Nephron progenitor cell (in vitro differentiated cells): ENCODE data around the gene SLC35F1.

Experiments
- DNase-seq: peaks from one replicate; pipeline ENCODE4 v3.0.0; 2021
- H3K27ac Mint-ChIP-seq: 2 replicates; pipeline ENCODE4 v1.8.0; 2021; ENCODE audit warnings: mild to moderate bottlenecking, moderate library complexity, mixed read lengths
- H3K27me3 Mint-ChIP-seq: 2 replicates; pipeline ENCODE4 v1.8.0; 2021; ENCODE audit warnings: mild to moderate bottlenecking, low read depth, mixed read lengths; ENCODE audit not compliant: poor library complexity
- H3K36me3 Mint-ChIP-seq: 2 replicates; pipeline ENCODE4 v1.8.0; 2021; ENCODE audit warnings: low read depth, mixed read lengths
- H3K4me1 Mint-ChIP-seq: 2 replicates; pipeline ENCODE4 v1.8.0; 2021; ENCODE audit warnings: mixed read lengths
- H3K4me3 Mint-ChIP-seq: 2 replicates; pipeline ENCODE4 v1.8.0; 2021; ENCODE audit warnings: mild to moderate bottlenecking, moderate library complexity, mixed read lengths
- H3K9me3 Mint-ChIP-seq: 2 replicates; pipeline ENCODE4 v1.8.0; 2021; ENCODE audit warnings: mild to moderate bottlenecking, moderate library complexity, mixed read lengths
- TF ChIP-seq, protein P1 (sequence below): fragments of 200-600 bp; sonication (generic); IDR thresholded peaks from 2 replicates; pipeline ENCODE4 v1.5.0; 2021; ENCODE audit warnings: antibody characterized with exemption

SLC35F1 gene

DNA sequence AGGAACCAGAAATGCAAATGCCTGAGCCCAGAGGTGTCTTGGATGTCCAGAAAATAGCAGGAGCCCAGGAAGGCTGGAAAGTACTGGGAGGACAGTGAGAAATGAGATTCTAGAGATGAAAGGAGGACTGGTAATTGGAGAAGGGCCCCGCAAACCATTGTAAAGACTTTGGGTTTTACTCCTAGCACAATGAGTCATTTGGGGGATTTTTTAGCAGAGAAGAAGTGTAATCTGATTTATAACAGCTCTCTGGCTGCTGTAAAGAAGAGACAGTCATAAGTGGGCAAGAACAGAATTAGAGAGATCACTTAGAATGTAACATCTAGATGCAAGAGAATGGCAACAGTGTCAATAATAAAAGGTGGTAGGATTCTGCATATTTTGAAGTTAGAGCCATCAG, 40.2 kb downstream of the SLC35F1 start:
- Mint-ChIP-seq H3K27me3 (no peaks in the 10 kb centered on the region), H3K4me1 (peaks cover 12% of the 10 kb centered on the region), H3K4me3 (no peak overlapping the region), H3K9me3 (no peaks in the 10 kb centered on the region), H3K27ac (no peak overlapping the region), H3K36me3 (no peaks in the 10 kb centered on the region)
- no peak for DNase-seq
- TF ChIP-seq, protein P1, sequence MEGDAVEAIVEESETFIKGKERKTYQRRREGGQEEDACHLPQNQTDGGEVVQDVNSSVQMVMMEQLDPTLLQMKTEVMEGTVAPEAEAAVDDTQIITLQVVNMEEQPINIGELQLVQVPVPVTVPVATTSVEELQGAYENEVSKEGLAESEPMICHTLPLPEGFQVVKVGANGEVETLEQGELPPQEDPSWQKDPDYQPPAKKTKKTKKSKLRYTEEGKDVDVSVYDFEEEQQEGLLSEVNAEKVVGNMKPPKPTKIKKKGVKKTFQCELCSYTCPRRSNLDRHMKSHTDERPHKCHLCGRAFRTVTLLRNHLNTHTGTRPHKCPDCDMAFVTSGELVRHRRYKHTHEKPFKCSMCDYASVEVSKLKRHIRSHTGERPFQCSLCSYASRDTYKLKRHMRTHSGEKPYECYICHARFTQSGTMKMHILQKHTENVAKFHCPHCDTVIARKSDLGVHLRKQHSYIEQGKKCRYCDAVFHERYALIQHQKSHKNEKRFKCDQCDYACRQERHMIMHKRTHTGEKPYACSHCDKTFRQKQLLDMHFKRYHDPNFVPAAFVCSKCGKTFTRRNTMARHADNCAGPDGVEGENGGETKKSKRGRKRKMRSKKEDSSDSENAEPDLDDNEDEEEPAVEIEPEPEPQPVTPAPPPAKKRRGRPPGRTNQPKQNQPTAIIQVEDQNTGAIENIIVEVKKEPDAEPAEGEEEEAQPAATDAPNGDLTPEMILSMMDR = no peak

DNA sequence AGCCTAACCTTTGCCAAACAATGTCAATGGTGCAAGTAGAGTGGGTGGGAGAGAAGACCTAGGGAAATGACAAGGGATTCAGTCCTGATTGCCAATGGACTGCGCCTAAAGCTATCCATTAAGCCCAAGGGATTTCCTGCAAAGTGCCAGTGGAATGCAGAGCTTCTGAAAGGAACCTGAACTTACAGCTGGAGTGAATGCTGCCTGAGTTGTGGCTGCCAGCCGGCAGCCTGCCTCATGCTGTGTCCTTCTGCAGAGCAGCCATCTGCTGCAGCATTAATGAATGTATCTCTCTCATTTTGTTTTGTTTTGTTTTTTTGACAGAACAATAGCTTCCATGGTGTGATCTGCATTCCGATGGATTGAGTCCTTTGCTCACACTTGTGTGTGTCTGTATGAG, 44.7 kb downstream of the SLC35F1 start:
- Mint-ChIP-seq H3K27me3 (no peaks in the 10 kb centered on the region), H3K4me3 (no peak overlapping the region), H3K4me1 (peaks cover 12% of the 10 kb centered on the region), H3K27ac (no peak overlapping the region), H3K36me3 (no peaks in the 10 kb centered on the region), H3K9me3 (no peaks in the 10 kb centered on the region)
- TF ChIP-seq, protein P1 = no peak
- DNase-seq = peak; percentile 12

DNA sequence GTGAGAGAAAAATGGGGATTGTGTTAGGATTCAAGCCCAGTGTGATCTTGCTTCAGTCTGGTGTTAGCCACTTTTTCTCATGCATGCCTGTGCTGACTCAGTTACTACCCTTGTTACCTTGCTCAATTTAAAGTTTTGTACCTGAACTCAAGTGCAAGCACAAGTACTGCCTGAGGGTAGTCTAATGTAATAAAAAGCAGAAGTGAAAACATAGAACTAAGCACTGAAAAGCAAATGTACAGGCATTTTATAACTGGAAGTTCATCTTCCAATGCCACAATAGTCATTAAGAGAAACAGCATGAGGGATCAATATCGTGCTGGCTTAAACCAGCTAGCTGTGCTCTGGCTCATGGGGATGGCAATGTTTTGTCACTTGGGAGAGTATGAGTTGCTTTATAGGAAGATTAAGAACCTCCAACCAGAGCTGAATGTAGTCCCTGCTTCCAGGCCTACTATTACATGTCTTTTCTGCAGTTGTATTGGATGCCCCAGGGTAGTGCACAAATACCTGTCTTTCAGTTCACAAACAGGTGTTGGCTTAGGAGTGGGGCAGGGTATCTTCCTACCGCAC, 48.7 kb downstream of the SLC35F1 start:
- Mint-ChIP-seq H3K36me3 (no peaks in the 10 kb centered on the region), H3K4me1 (peaks cover 6% of the 10 kb centered on the region), H3K27ac (no peak overlapping the region), H3K4me3 (no peak overlapping the region), H3K9me3 (no peaks in the 10 kb centered on the region), H3K27me3 (no peaks in the 10 kb centered on the region)
- TF ChIP-seq, protein P1 = no peak
- DNase-seq = no peak

DNA sequence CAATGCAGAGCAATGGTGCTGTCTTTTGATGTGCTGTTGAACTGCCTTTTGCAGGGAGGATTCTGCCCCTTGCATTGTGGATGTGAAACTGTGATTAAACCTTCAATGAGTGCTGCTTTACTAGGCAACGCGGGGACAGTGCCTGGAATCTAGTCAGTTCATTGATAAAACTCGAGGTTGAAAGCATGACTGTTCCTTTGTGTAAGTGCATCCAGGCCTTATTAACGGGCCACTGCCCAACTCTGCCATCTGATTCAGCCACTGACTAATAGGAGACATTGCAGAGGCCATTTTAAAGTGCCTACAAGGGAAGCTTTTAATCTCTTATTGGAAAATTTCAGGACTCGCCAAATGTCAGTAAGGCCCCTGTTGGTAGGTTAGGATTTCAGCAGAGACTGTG, 49.3 kb downstream of the SLC35F1 start:
- TF ChIP-seq, protein P1 = no peak
- Mint-ChIP-seq H3K27ac (no peak overlapping the region), H3K9me3 (no peaks in the 10 kb centered on the region), H3K4me1 (peaks cover 6% of the 10 kb centered on the region), H3K27me3 (no peaks in the 10 kb centered on the region), H3K4me3 (no peak overlapping the region), H3K36me3 (no peaks in the 10 kb centered on the region)
- DNase-seq = no peak

DNA sequence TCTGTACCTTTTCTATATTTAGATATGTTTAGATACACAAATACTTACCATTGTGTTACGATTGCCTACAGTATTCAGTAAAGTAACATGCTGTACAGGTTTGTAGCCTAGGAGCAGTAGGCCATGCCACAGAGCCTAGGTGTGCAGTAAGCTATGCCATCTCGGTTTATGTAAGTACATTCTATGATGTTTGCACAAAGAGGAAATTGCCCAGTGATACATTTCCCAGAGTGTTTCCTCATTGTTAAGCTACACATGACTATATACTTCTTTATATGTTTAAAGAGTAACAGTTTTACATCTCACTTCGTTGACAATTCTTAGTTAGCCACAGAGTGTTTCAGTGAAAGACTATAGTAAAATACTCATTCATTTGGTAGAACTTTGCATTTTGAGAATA, 51.5 kb downstream of the SLC35F1 start:
- Mint-ChIP-seq H3K4me1 (no peaks in the 10 kb centered on the region), H3K36me3 (no peaks in the 10 kb centered on the region), H3K27ac (no peak overlapping the region), H3K27me3 (no peaks in the 10 kb centered on the region), H3K9me3 (no peaks in the 10 kb centered on the region), H3K4me3 (no peak overlapping the region)
- TF ChIP-seq, protein P1 = no peak
- no peak for DNase-seq

DNA sequence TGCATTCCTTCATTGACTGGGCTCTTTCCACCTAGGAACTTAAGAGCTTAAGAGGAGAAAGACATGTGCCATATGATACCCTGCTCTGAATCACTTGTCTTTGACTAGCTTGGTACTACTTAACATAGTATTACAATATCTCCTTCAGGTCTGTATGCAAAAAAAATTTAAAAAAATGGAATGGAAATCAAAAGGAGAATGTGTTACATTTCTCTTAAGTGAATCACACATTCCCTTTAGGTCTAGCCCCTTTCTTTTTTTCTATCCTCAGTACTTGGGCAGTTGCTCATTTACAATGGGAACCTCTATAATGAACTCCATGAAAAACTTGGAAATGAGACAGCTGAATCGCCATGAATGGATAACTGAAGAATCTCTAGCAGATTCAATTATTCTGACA, 53.8 kb downstream of the SLC35F1 start:
- Mint-ChIP-seq H3K27ac (no peak overlapping the region), H3K9me3 (peaks cover 16% of the 10 kb centered on the region), H3K36me3 (no peaks in the 10 kb centered on the region), H3K4me3 (no peak overlapping the region), H3K4me1 (no peaks in the 10 kb centered on the region), H3K27me3 (no peaks in the 10 kb centered on the region)
- no peak for DNase-seq
- TF ChIP-seq, protein P1 = no peak
